HepG2 (cell line): ENCODE data around the gene CCDC69. TPM values are rescaled to one million over a fixed set of nuclear protein-coding genes. Genes with fewer than 3 reads are reported as not detected.

Source experiments
- BRD4 ChIP-seq: sonication (generic); formaldehyde crosslinking; IDR thresholded peaks from 2 replicates; pipeline ENCODE4 v1.4.0; 2020; ENCODE audit warnings: missing genetic modification reagents
- MED1 ChIP-seq: sonication (generic); formaldehyde crosslinking; IDR thresholded peaks from 2 replicates; pipeline ENCODE4 v1.4.0; 2020; ENCODE audit warnings: missing genetic modification reagents
- RXRA ChIP-seq: sonication (generic); formaldehyde crosslinking; IDR thresholded peaks from 2 replicates; pipeline ENCODE4 v1.5.1; 2020; ENCODE audit warnings: missing genetic modification reagents
- RXRB ChIP-seq: IDR thresholded peaks from 2 replicates; pipeline ENCODE4 v1.6.1; 2016; ENCODE audit warnings: borderline replicate concordance, missing genetic modification reagents, missing compliant biosample characterization
- SMAD9 ChIP-seq: sonication (generic); formaldehyde crosslinking; IDR thresholded peaks from 2 replicates; pipeline ENCODE4 v1.5.1; 2020; ENCODE audit warnings: mild to moderate bottlenecking, missing genetic modification reagents
- ZNF232 ChIP-seq: sonication (generic); formaldehyde crosslinking; IDR thresholded peaks from 2 replicates; pipeline ENCODE4 v1.4.0; 2020; ENCODE audit warnings: missing genetic modification reagents, borderline replicate concordance
- ZNF619 ChIP-seq: sonication (generic); formaldehyde crosslinking; IDR thresholded peaks from 2 replicates; pipeline ENCODE4 v1.4.0; 2020; ENCODE audit warnings: mild to moderate bottlenecking, missing genetic modification reagents
- polyA plus RNA-seq, 8 experiments: library from polyadenylated mRNA; depleted of rRNA in 3 of 8; stranded (reverse) in 7 of 8; unstranded in 1 of 8; fragments of >200 nt; fragmentation: Illumina TruSeq in 4 of 8; extraction: Trizol in 4 of 8; gene quantifications; 2 replicates each; pipeline versions ENCODE4 v1.2.1 to v1.2.3, GENCODE V29; 2011 to 2016; ENCODE audit warnings: low read depth in 4 of 8, missing spikeins in 1 of 8, mixed read lengths in 1 of 8; ENCODE audit not compliant: insufficient read depth in 1 of 8
- total RNA-seq, 5 experiments: library from RNA; depleted of rRNA; stranded (reverse); fragments of >200 nt; fragmentation: Illumina TruSeq; extraction: Trizol; gene quantifications; 2 replicates each; pipeline ENCODE4 v1.2.3, GENCODE V29; 2016; ENCODE audit warnings: low read depth in 1 of 5
- TF ChIP-seq, protein P1 (sequence below): sonication (generic); formaldehyde crosslinking; IDR thresholded peaks from 2 replicates; pipeline ENCODE4 v1.4.0; 2020; ENCODE audit warnings: missing genetic modification reagents
- TF ChIP-seq, protein P2 (sequence below): sonication (generic); formaldehyde crosslinking; IDR thresholded peaks from 2 replicates; pipeline ENCODE4 v1.4.0; 2020; ENCODE audit warnings: missing genetic modification reagents
- TF ChIP-seq, protein P3 (sequence below), 2 experiments: sonication (generic) in 1 of 2; formaldehyde crosslinking in 1 of 2; IDR thresholded peaks; 2 replicates each; pipeline versions ENCODE4 v1.5.1 to v1.6.1; 2011 to 2020; ENCODE audit warnings: borderline replicate concordance in 1 of 2, low read depth in 1 of 2, low read length in 1 of 2, mild to moderate bottlenecking in 1 of 2, missing genetic modification reagents in 1 of 2, moderate library complexity in 1 of 2
- TF ChIP-seq, protein P4 (sequence below): IDR thresholded peaks from 2 replicates; pipeline ENCODE4 v1.6.1; 2018; ENCODE audit warnings: missing genetic modification reagents, mild to moderate bottlenecking, missing compliant biosample characterization
- TF ChIP-seq, protein P5 (sequence below): sonication (generic); formaldehyde crosslinking; IDR thresholded peaks from one replicate; pipeline ENCODE4 v1.5.1; 2020; ENCODE audit warnings: mild to moderate bottlenecking, missing genetic modification reagents; ENCODE audit errors: not compliant biosample characterization

CCDC69 gene
- total and polyA plus RNA-seq, 2 of the 13 experiments (the other 11 are each of a cell fraction or from before 2014, with no cell fraction given): 12.2 to 45.2 TPM

DNA sequence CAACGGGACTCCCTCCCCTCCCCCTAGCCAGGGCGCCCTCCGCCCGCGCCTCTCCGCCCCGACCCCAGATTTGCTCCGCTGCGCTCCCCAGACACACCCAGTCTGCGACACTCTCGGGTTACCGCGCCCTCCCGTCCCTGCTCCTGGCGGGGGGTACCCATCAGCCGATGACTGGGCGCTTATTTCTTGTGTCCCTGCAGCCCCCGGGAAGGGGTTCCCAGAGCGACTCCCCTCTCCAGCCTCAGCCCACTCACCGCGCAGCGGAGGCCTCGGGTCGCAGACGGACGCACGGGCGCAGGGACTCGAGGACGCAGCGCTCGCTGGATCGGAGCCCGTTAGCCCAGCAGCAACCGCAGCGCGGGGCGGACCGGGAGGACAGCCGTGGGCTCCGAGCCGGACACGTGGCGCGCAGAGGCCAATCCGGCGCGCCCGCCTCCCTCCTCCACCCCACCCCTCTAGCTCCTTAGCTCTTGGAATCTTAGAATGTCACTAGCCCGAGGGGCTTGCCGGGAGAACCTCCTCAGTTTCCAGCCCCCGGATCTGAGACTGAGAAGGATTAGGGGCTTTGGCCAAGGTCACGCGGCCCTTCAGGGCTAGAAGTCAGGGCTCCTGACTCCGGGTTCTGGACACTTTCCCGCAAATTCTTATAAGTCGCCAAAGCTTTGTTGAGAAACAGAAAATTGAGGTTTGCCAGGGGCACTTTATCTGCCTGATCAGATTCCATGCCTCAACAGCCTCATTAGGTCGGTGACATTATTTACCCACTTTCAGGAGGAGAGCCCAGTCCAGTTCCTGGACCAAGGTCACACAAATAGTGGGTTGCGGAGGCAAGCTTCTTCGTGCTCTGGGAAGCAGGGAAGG is 66.2 kb downstream of the CCDC69 start, which contains the start of gene ANXA6 (continued):
- TF ChIP-seq, protein P1, sequence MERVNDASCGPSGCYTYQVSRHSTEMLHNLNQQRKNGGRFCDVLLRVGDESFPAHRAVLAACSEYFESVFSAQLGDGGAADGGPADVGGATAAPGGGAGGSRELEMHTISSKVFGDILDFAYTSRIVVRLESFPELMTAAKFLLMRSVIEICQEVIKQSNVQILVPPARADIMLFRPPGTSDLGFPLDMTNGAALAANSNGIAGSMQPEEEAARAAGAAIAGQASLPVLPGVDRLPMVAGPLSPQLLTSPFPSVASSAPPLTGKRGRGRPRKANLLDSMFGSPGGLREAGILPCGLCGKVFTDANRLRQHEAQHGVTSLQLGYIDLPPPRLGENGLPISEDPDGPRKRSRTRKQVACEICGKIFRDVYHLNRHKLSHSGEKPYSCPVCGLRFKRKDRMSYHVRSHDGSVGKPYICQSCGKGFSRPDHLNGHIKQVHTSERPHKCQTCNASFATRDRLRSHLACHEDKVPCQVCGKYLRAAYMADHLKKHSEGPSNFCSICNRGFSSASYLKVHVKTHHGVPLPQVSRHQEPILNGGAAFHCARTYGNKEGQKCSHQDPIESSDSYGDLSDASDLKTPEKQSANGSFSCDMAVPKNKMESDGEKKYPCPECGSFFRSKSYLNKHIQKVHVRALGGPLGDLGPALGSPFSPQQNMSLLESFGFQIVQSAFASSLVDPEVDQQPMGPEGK: 0 out of 2 replicates have a peak, but pooled peaks have one; percentile 12
- TF ChIP-seq SMAD9 (CRISPR knock-in tag): 0 out of 2 replicates have a peak, but pooled peaks have one; percentile 40
- TF ChIP-seq MED1 (CRISPR knock-in tag): peak; percentile 36; the same call in 1 of the 2 replicates
- TF ChIP-seq ZNF619 (CRISPR knock-in tag): no peak
- TF ChIP-seq BRD4: peak; percentile 57; the same call in 1 of the 2 replicates
- no peak; the same call in 1 of the 2 replicates for TF ChIP-seq RXRA
- TF ChIP-seq, protein P2, sequence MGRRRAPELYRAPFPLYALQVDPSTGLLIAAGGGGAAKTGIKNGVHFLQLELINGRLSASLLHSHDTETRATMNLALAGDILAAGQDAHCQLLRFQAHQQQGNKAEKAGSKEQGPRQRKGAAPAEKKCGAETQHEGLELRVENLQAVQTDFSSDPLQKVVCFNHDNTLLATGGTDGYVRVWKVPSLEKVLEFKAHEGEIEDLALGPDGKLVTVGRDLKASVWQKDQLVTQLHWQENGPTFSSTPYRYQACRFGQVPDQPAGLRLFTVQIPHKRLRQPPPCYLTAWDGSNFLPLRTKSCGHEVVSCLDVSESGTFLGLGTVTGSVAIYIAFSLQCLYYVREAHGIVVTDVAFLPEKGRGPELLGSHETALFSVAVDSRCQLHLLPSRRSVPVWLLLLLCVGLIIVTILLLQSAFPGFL (CRISPR knock-in tag): no peak
- no peak; the same call in 1 of the 2 replicates for TF ChIP-seq RXRB
- TF ChIP-seq, protein P3, sequence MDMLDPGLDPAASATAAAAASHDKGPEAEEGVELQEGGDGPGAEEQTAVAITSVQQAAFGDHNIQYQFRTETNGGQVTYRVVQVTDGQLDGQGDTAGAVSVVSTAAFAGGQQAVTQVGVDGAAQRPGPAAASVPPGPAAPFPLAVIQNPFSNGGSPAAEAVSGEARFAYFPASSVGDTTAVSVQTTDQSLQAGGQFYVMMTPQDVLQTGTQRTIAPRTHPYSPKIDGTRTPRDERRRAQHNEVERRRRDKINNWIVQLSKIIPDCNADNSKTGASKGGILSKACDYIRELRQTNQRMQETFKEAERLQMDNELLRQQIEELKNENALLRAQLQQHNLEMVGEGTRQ (IDR thresholded peaks at IDR 0.05; ENCODE audit: low read depth, low read length): peak; percentile 89
- TF ChIP-seq, protein P3 (CRISPR knock-in tag; IDR thresholded peaks at IDR 0.05; ENCODE audit: borderline replicate concordance): peak; percentile 95; the same call in 1 of the 2 replicates
- TF ChIP-seq ZNF232 (CRISPR knock-in tag): peak; percentile 25; the same call in 1 of the 2 replicates
- TF ChIP-seq, protein P4, sequence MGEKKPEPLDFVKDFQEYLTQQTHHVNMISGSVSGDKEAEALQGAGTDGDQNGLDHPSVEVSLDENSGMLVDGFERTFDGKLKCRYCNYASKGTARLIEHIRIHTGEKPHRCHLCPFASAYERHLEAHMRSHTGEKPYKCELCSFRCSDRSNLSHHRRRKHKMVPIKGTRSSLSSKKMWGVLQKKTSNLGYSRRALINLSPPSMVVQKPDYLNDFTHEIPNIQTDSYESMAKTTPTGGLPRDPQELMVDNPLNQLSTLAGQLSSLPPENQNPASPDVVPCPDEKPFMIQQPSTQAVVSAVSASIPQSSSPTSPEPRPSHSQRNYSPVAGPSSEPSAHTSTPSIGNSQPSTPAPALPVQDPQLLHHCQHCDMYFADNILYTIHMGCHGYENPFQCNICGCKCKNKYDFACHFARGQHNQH: no peak
- TF ChIP-seq, protein P5, sequence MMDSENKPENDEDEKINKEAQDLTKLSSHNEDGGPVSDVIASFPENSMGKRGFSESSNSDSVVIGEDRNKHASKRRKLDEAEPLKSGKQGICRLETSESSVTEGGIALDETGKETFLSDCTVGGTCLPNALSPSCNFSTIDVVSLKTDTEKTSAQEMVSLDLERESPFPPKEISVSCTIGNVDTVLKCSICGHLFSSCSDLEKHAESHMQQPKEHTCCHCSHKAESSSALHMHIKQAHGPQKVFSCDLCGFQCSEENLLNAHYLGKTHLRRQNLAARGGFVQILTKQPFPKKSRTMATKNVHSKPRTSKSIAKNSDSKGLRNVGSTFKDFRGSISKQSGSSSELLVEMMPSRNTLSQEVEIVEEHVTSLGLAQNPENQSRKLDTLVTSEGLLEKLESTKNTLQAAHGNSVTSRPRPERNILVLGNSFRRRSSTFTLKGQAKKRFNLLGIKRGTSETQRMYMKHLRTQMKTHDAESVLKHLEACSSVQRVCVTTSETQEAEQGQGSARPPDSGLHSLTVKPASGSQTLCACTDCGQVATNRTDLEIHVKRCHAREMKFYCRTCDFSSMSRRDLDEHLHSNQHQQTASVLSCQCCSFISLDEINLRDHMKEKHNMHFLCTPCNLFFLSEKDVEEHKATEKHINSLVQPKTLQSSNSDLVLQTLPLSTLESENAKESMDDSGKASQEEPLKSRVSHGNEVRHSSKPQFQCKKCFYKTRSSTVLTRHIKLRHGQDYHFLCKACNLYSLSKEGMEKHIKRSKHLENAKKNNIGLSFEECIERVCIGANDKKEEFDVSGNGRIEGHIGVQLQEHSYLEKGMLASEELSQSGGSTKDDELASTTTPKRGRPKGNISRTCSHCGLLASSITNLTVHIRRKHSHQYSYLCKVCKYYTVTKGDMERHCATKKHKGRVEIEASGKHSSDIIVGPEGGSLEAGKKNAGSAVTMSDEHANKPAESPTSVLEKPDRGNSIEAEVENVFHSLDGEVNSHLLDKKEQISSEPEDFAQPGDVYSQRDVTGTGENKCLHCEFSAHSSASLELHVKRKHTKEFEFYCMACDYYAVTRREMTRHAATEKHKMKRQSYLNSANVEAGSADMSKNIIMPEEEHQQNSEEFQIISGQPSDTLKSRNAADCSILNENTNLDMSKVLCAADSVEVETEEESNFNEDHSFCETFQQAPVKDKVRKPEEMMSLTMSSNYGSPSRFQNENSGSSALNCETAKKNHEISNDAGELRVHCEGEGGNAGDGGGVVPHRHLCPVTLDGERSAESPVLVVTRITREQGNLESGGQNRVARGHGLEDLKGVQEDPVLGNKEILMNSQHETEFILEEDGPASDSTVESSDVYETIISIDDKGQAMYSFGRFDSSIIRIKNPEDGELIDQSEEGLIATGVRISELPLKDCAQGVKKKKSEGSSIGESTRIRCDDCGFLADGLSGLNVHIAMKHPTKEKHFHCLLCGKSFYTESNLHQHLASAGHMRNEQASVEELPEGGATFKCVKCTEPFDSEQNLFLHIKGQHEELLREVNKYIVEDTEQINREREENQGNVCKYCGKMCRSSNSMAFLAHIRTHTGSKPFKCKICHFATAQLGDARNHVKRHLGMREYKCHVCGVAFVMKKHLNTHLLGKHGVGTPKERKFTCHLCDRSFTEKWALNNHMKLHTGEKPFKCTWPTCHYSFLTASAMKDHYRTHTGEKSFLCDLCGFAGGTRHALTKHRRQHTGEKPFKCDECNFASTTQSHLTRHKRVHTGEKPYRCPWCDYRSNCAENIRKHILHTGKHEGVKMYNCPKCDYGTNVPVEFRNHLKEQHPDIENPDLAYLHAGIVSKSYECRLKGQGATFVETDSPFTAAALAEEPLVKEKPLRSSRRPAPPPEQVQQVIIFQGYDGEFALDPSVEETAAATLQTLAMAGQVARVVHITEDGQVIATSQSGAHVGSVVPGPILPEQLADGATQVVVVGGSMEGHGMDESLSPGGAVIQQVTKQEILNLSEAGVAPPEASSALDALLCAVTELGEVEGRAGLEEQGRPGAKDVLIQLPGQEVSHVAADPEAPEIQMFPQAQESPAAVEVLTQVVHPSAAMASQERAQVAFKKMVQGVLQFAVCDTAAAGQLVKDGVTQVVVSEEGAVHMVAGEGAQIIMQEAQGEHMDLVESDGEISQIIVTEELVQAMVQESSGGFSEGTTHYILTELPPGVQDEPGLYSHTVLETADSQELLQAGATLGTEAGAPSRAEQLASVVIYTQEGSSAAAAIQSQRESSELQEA (CRISPR knock-in tag): no peak
